Neural crest cell (in vitro differentiated cells): Measurements from ENCODE around the gene NOTCH1. TPM values are rescaled to one million over a fixed set of nuclear protein-coding genes. Genes with fewer than 3 reads are reported as not detected.

Experiments
- DNase-seq: peaks from one replicate; pipeline ENCODE4 v3.0.0; 2021; ENCODE audit warnings: low read depth, mixed read lengths, low spot score
- H3K27ac Mint-ChIP-seq: one replicate; pipeline ENCODE4 v1.8.0; 2021; ENCODE audit warnings: mild to moderate bottlenecking, mixed read lengths; ENCODE audit not compliant: unreplicated experiment
- H3K27me3 Mint-ChIP-seq: 2 replicates; pipeline ENCODE4 v1.8.0; 2021; ENCODE audit warnings: low read depth, mild to moderate bottlenecking, mixed read lengths
- H3K36me3 Mint-ChIP-seq: 2 replicates; pipeline ENCODE4 v1.8.0; 2021; ENCODE audit warnings: low read depth, mild to moderate bottlenecking, mixed read lengths
- H3K4me1 Mint-ChIP-seq: 2 replicates; pipeline ENCODE4 v1.8.0; 2021; ENCODE audit warnings: mixed read lengths
- H3K4me3 Mint-ChIP-seq: one replicate; pipeline ENCODE4 v1.8.0; 2021; ENCODE audit warnings: mild to moderate bottlenecking, mixed read lengths
- H3K9me3 Mint-ChIP-seq: 2 replicates; pipeline ENCODE4 v1.8.0; 2021; ENCODE audit warnings: mixed read lengths
- CTCF ChIP-seq: fragments of 200-600 bp; sonication (generic); conservative IDR thresholded peaks from 2 replicates; pipeline ENCODE4 v1.5.0; 2021; ENCODE audit warnings: antibody characterized with exemption, mild to moderate bottlenecking
- total RNA-seq: library from RNA; stranded (reverse); gene quantifications from 2 replicates; pipeline ENCODE4 v1.2.1, GENCODE V29; 2021

The NOTCH1 gene
- total RNA-seq, 1 donor from 2014 or later, result 99.7 TPM

GRCh38 chr9:136502940-136503550 is 42.8 kb downstream of the NOTCH1 start:
- no peak overlapping the region for H3K4me3 Mint-ChIP-seq
- H3K4me1 Mint-ChIP-seq, result no peaks in the 10 kb centered on the region
- no peaks in the 10 kb centered on the region for H3K9me3 Mint-ChIP-seq
- TF ChIP-seq CTCF, result no peak
- peaks cover 2% of the 10 kb centered on the region for H3K36me3 Mint-ChIP-seq
- no peaks in the 10 kb centered on the region for H3K27me3 Mint-ChIP-seq
- H3K27ac Mint-ChIP-seq, result no peak overlapping the region
- no peak for DNase-seq

- Mint-ChIP-seq H3K9me3 (no peaks in the 10 kb centered on the region), H3K4me1 (no peaks in the 10 kb centered on the region), H3K27me3 (no peaks in the 10 kb centered on the region), H3K4me3 (no peak overlapping the region), H3K36me3 (peaks cover 2% of the 10 kb centered on the region), H3K27ac (no peak overlapping the region)
- DNase-seq, result no peak
- no peak for TF ChIP-seq CTCF
These were observed 43.7 kb downstream of the NOTCH1 start for GRCh38 chr9:136502196-136502595.

- no peak overlapping the region for H3K27ac Mint-ChIP-seq
These were observed 44.2 kb downstream of the NOTCH1 start for GRCh38 chr9:136501686-136502085.

GRCh38 chr9:136499935-136500910 is 45.6 kb downstream of the NOTCH1 start:
- no peaks in the 10 kb centered on the region for H3K4me1 Mint-ChIP-seq

More at GRCh38 chr9:136501686-136502085, 44.2 kb downstream of the NOTCH1 start:
- H3K4me1 Mint-ChIP-seq, result no peaks in the 10 kb centered on the region
- no peak for DNase-seq
- H3K4me3 Mint-ChIP-seq, result no peak overlapping the region
- TF ChIP-seq CTCF, result no peak
- no peaks in the 10 kb centered on the region for H3K27me3 Mint-ChIP-seq
- H3K9me3 Mint-ChIP-seq, result no peaks in the 10 kb centered on the region
- peaks cover 2% of the 10 kb centered on the region for H3K36me3 Mint-ChIP-seq

More at GRCh38 chr9:136499935-136500910, 45.6 kb downstream of the NOTCH1 start:
- Mint-ChIP-seq H3K36me3 (peaks cover 2% of the 10 kb centered on the region), H3K9me3 (no peaks in the 10 kb centered on the region), H3K27ac (no peak overlapping the region), H3K4me3 (no peak overlapping the region), H3K27me3 (no peaks in the 10 kb centered on the region)
- no peak for DNase-seq
- TF ChIP-seq CTCF, result no peak
